ENCODE results near the gene RHBDF1.

DNA sequence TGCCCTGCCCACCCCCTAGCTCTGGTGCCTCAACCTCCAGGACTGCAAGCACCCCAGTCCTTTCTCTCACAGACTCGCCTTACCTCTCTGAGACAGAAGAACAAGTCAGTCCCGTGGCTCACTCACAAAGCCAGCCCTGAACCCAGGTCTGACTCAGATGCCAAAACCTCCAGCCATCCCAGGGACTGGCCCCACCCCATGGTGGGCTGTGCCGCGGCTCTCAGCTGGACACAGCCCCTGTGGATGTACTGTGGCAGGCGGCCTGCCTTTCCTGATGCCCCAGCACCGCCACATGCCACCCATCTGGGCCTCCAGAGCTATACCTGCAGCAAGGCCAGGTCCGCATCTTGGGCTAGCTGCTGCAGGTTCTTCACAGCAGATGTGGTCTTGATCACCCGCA is 25.4 kb upstream of the RHBDF1 start:
- TF ChIP-seq, protein P1, sequence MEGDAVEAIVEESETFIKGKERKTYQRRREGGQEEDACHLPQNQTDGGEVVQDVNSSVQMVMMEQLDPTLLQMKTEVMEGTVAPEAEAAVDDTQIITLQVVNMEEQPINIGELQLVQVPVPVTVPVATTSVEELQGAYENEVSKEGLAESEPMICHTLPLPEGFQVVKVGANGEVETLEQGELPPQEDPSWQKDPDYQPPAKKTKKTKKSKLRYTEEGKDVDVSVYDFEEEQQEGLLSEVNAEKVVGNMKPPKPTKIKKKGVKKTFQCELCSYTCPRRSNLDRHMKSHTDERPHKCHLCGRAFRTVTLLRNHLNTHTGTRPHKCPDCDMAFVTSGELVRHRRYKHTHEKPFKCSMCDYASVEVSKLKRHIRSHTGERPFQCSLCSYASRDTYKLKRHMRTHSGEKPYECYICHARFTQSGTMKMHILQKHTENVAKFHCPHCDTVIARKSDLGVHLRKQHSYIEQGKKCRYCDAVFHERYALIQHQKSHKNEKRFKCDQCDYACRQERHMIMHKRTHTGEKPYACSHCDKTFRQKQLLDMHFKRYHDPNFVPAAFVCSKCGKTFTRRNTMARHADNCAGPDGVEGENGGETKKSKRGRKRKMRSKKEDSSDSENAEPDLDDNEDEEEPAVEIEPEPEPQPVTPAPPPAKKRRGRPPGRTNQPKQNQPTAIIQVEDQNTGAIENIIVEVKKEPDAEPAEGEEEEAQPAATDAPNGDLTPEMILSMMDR (IDR thresholded peaks at IDR 0.05; ENCODE audit: low read depth, low read length) = no peak
- no peak for TF ChIP-seq EZH2phosphoT487 (IDR thresholded peaks at IDR 0.05; ENCODE audit: low read depth)

Measured in OCI-LY3 (cell line).